Neural progenitor cell (in vitro differentiated cells): ENCODE results near the gene NT5DC2. TPM values are rescaled to one million over a fixed set of nuclear protein-coding genes. Genes with fewer than 3 reads are reported as not detected.

Experiments used
- DNase-seq: peaks from one replicate; pipeline ENCODE4 v3.0.0-alpha.2; 2016; ENCODE audit warnings: low spot score
- H2AFZ ChIP-seq: fragments of 200-600 bp; sonication (generic); replicated peaks from 2 replicates; pipeline ENCODE4 v1.6.1; 2016; ENCODE audit warnings: antibody characterized with exemption
- H3F3A ChIP-seq: fragments of 200-600 bp; sonication (generic); 2 replicates; pipeline ENCODE4 v1.6.1; 2016; ENCODE audit warnings: antibody characterized with exemption, low read depth
- H3K27ac ChIP-seq: fragments of 200-600 bp; sonication (generic); 2 replicates; pipeline ENCODE4 v1.5.1; 2016; ENCODE audit warnings: mild to moderate bottlenecking
- H3K27me3 ChIP-seq: fragments of 200-600 bp; sonication (generic); 2 replicates; pipeline ENCODE4 v1.6.1; 2016; ENCODE audit warnings: mild to moderate bottlenecking, moderate library complexity
- H3K36me3 ChIP-seq: fragments of 200-600 bp; sonication (generic); 2 replicates; pipeline ENCODE4 v1.5.1; 2016
- H3K4me1 ChIP-seq: fragments of 200-600 bp; sonication (generic); 2 replicates; pipeline ENCODE4 v1.6.1; 2016; ENCODE audit warnings: mixed run types
- H3K4me2 ChIP-seq: fragments of 200-600 bp; sonication (generic); 2 replicates; pipeline ENCODE4 v1.6.1; 2016
- H3K4me3 ChIP-seq: fragments of 200-600 bp; sonication (generic); 2 replicates; pipeline ENCODE4 v1.5.1; 2016
- H3K79me2 ChIP-seq: fragments of 200-600 bp; sonication (generic); 2 replicates; pipeline ENCODE4 v1.6.1; 2016; ENCODE audit warnings: low read depth
- H3K9ac ChIP-seq: fragments of 200-600 bp; sonication (generic); 2 replicates; pipeline ENCODE4 v1.6.1; 2016
- H3K9me3 ChIP-seq: fragments of 200-600 bp; sonication (generic); 2 replicates; pipeline ENCODE4 v1.5.1; 2016; ENCODE audit warnings: low read depth
- H4K20me1 ChIP-seq: fragments of 200-600 bp; sonication (generic); 2 replicates; pipeline ENCODE4 v1.6.1; 2016; ENCODE audit warnings: low read depth
- H3K27ac Mint-ChIP-seq: 3 replicates; pipeline ENCODE4 v1.8.0; 2021; ENCODE audit warnings: mixed read lengths
- H3K27me3 Mint-ChIP-seq: 2 replicates; pipeline ENCODE4 v1.8.0; 2022; ENCODE audit warnings: low read depth, mild to moderate bottlenecking, inconsistent platforms, moderate library complexity, mixed read lengths; ENCODE audit not compliant: insufficient read depth
- H3K36me3 Mint-ChIP-seq: 3 replicates; pipeline ENCODE4 v1.8.0; 2021; ENCODE audit warnings: mixed read lengths
- H3K4me1 Mint-ChIP-seq: 3 replicates; pipeline ENCODE4 v1.8.0; 2021; ENCODE audit warnings: mixed read lengths
- H3K4me3 Mint-ChIP-seq: 3 replicates; pipeline ENCODE4 v1.8.0; 2021; ENCODE audit warnings: mild to moderate bottlenecking, moderate library complexity, mixed read lengths
- H3K9me3 Mint-ChIP-seq: 3 replicates; pipeline ENCODE4 v1.8.0; 2020; ENCODE audit warnings: mixed read lengths
- EZH2 ChIP-seq: fragments of 200-600 bp; sonication (generic); IDR thresholded peaks from 2 replicates; pipeline ENCODE4 v1.6.1; 2017; ENCODE audit warnings: antibody characterized with exemption, mild to moderate bottlenecking, moderate library complexity
- EZH2phosphoT487 ChIP-seq: fragments of 200-600 bp; sonication (generic); IDR thresholded peaks from 2 replicates; pipeline ENCODE4 v1.6.1; 2017; ENCODE audit warnings: antibody characterized with exemption
- total RNA-seq: library from RNA; depleted of rRNA; stranded (reverse); fragments of >200 nt; gene quantifications from 2 replicates; pipeline ENCODE4 v1.2.3, GENCODE V29; 2015; ENCODE audit warnings: low replicate concordance
- TF ChIP-seq, protein P1 (sequence below): fragments of 200-600 bp; sonication (generic); IDR thresholded peaks from 2 replicates; pipeline ENCODE4 v1.5.1; 2017; ENCODE audit warnings: antibody characterized with exemption, mild to moderate bottlenecking

The NT5DC2 gene
- total RNA-seq, 1 donor from 2014 or later: 210 TPM

- no peak overlapping the region for H3K4me3 Mint-ChIP-seq
- no peaks in the 10 kb centered on the region for H3K4me1 ChIP-seq
- H3K4me1 Mint-ChIP-seq: peaks cover 4% of the 10 kb centered on the region
- DNase-seq: no peak
- no peaks in the 10 kb centered on the region for H3K27me3 ChIP-seq
- H3F3A ChIP-seq: peaks cover 4% of the 10 kb centered on the region
- H3K9me3 Mint-ChIP-seq: no peaks in the 10 kb centered on the region
- H3K27me3 Mint-ChIP-seq: no peaks in the 10 kb centered on the region
- H3K4me2 ChIP-seq: no peak overlapping the region
- no peak overlapping the region for H3K27ac ChIP-seq
- H3K4me3 ChIP-seq: no peak overlapping the region
- H2AFZ ChIP-seq: no peak overlapping the region
- TF ChIP-seq, protein P1, sequence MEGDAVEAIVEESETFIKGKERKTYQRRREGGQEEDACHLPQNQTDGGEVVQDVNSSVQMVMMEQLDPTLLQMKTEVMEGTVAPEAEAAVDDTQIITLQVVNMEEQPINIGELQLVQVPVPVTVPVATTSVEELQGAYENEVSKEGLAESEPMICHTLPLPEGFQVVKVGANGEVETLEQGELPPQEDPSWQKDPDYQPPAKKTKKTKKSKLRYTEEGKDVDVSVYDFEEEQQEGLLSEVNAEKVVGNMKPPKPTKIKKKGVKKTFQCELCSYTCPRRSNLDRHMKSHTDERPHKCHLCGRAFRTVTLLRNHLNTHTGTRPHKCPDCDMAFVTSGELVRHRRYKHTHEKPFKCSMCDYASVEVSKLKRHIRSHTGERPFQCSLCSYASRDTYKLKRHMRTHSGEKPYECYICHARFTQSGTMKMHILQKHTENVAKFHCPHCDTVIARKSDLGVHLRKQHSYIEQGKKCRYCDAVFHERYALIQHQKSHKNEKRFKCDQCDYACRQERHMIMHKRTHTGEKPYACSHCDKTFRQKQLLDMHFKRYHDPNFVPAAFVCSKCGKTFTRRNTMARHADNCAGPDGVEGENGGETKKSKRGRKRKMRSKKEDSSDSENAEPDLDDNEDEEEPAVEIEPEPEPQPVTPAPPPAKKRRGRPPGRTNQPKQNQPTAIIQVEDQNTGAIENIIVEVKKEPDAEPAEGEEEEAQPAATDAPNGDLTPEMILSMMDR: no peak
- TF ChIP-seq EZH2phosphoT487: no peak
- no peaks in the 10 kb centered on the region for H3K79me2 ChIP-seq
- no peak overlapping the region for H3K27ac Mint-ChIP-seq
- H3K36me3 Mint-ChIP-seq: peaks cover 37% of the 10 kb centered on the region
- H3K36me3 ChIP-seq: peaks cover 14% of the 10 kb centered on the region
- H3K9ac ChIP-seq: no peak overlapping the region
- H4K20me1 ChIP-seq: peaks cover 5% of the 10 kb centered on the region
- no peaks in the 10 kb centered on the region for H3K9me3 ChIP-seq
Measured at GRCh38 chr3:52558436-52558835, 24.8 kb upstream of the NT5DC2 start.

DNA sequence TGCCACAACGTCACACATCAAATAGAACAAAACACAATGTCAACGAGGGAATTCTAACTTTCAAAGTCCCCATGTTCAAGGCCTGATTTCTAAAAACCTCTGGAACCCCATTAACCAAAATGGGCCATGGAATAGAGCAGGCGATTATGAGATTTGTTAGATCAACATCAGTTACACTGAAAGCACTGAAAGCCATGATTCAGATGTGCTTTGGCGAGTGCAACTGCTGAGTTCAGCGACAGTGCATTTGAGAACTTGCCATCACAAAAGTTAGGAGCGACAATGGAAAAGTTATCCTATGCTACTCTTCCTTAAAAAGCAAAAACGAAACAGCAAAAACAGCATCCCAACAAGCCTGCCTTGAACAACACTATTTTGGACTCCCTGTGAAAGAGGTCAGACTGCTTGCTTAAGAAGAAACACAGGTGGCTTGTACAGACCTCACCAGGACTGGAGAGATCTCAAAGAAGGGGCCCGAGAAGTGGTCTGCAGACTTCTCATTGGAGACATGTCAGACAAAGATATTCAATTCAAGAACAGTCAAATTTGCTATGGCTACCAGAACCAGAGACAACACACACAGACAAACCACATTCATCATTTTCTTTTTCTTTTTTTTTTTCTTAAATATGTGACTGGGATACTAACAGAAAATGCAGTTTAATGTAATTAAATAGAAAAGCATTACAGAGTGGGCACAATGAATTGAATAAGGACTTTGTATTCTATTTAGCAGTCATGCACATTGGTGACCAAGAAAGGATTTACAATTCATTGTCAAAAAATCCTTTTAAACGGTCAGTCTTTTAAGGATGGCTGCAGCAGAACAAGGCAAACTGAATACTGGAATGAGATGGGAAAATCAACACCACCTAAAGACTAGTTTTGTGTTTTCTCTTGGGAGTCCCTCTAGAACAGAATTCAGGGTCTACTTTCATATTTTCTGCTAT is 23.6 kb upstream of the NT5DC2 start:
- Histone ChIP-seq H3K27ac (no peak overlapping the region), H3K9ac (no peak overlapping the region), H3K4me2 (no peak overlapping the region), H3K9me3 (no peaks in the 10 kb centered on the region), H4K20me1 (peaks cover 5% of the 10 kb centered on the region), H3K79me2 (no peaks in the 10 kb centered on the region), H3K27me3 (no peaks in the 10 kb centered on the region), H3K4me3 (no peak overlapping the region), H3F3A (peaks cover 4% of the 10 kb centered on the region), H3K36me3 (peaks cover 11% of the 10 kb centered on the region), H3K4me1 (no peaks in the 10 kb centered on the region), H2AFZ (no peak overlapping the region)
- no peaks in the 10 kb centered on the region for H3K9me3 Mint-ChIP-seq
- H3K36me3 Mint-ChIP-seq: peaks cover 30% of the 10 kb centered on the region
- DNase-seq: no peak
- H3K27me3 Mint-ChIP-seq: no peaks in the 10 kb centered on the region
- H3K4me3 Mint-ChIP-seq: no peak overlapping the region
- H3K4me1 Mint-ChIP-seq: peaks cover 4% of the 10 kb centered on the region
- TF ChIP-seq, protein P1: no peak
- TF ChIP-seq EZH2phosphoT487 (no peak), EZH2 (no peak)
- no peak overlapping the region for H3K27ac Mint-ChIP-seq

DNA sequence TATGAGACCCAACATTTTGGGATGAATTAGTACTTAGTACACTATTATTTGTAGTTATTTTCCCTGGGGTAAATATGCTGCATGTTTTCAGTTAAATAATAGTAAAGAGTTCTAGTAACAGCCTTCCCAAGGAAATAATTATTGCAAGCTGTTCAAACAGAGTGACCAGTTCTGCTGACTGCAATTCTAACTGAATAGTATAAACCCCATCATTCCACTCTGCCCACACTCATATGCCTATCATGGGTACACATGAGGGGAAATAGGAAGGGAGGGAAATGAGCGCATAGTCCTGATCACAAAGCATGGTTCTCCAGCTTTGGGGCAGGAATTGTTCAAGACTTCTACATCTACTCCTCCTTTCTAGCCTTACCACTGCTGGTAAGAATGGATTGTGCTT is 21.4 kb upstream of the NT5DC2 start:
- H4K20me1 ChIP-seq: peaks cover 5% of the 10 kb centered on the region
- H3K27me3 ChIP-seq: no peaks in the 10 kb centered on the region
- Mint-ChIP-seq H3K27ac (no peak overlapping the region), H3K36me3 (peaks cover 28% of the 10 kb centered on the region), H3K4me1 (peaks cover 4% of the 10 kb centered on the region), H3K27me3 (no peaks in the 10 kb centered on the region), H3K4me3 (no peak overlapping the region), H3K9me3 (no peaks in the 10 kb centered on the region)
- H3K4me2 ChIP-seq: no peak overlapping the region
- no peaks in the 10 kb centered on the region for H3K4me1 ChIP-seq
- TF ChIP-seq, protein P1: no peak
- TF ChIP-seq EZH2 (no peak), EZH2phosphoT487 (no peak)
- H3K9me3 ChIP-seq: no peaks in the 10 kb centered on the region
- no peaks in the 10 kb centered on the region for H3K79me2 ChIP-seq
- no peak overlapping the region for H3K4me3 ChIP-seq
- no peak for DNase-seq
- H3K27ac ChIP-seq: no peak overlapping the region
- H3K9ac ChIP-seq: no peak overlapping the region
- peaks cover 4% of the 10 kb centered on the region for H3F3A ChIP-seq
- H3K36me3 ChIP-seq: no peaks in the 10 kb centered on the region
- H2AFZ ChIP-seq: no peak overlapping the region
